GM12865 (cell line): ENCODE measurements around the gene LRRC4B.
A peak's percentile ranks its signal among the peaks of the same experiment; 100 is the strongest.

Source experiments
- DNase-seq: peaks from one replicate; pipeline ENCODE4 v3.0.0; 2010; ENCODE audit warnings: low read depth
- H3K4me3 ChIP-seq: 2 replicates; pipeline ENCODE4 v1.5.1; 2011; ENCODE audit warnings: mild to moderate bottlenecking, low read depth, low read length, control low read depth
- CTCF ChIP-seq: IDR thresholded peaks from 2 replicates; pipeline ENCODE4 v1.5.1; 2011; ENCODE audit warnings: low read length, control low read depth, low read depth, inconsistent platforms; ENCODE audit not compliant: insufficient read depth; ENCODE audit errors: missing control alignments

The LRRC4B gene

GRCh38 chr19:50542943-50543342, 25.3 kb downstream of the LRRC4B start:
- TF ChIP-seq CTCF: no peak
- H3K4me3 ChIP-seq: no peak overlapping the region
- DNase-seq: no peak

GRCh38 chr19:50537769-50538230, 30.4 kb downstream of the LRRC4B start:
- peak; percentile 84 for TF ChIP-seq CTCF
- H3K4me3 ChIP-seq: no peak overlapping the region
- DNase-seq: peak; percentile 84

GRCh38 chr19:50537306-50537685, 30.9 kb downstream of the LRRC4B start:
- H3K4me3 ChIP-seq: no peak overlapping the region
- TF ChIP-seq CTCF: no peak
- DNase-seq: no peak

- peak; percentile 6 for TF ChIP-seq CTCF
- no peak overlapping the region for H3K4me3 ChIP-seq
- no peak for DNase-seq
These were observed 31.5 kb downstream of the LRRC4B start for GRCh38 chr19:50536662-50537305.

GRCh38 chr19:50535672-50536187, 32.5 kb downstream of the LRRC4B start:
- no peak overlapping the region for H3K4me3 ChIP-seq
- no peak for TF ChIP-seq CTCF
- DNase-seq: no peak

- H3K4me3 ChIP-seq: no peak overlapping the region
- no peak for TF ChIP-seq CTCF
- DNase-seq: peak; percentile 68
These were observed 33.8 kb downstream of the LRRC4B start for GRCh38 chr19:50534478-50534877.

- no peak for TF ChIP-seq CTCF
- DNase-seq: no peak
- H3K4me3 ChIP-seq: no peak overlapping the region
These were observed 35.3 kb downstream of the LRRC4B start for GRCh38 chr19:50532952-50533351.
